GM12892 (cell line): Measurements from ENCODE around the gene MLH3.
"Not testable (repeated sequence)": the region's sequence is repeated elsewhere in the genome, so short reads cannot be mapped to it uniquely, and the experiment has no call there.

ENCODE experiments used
- DNase-seq: peaks from one replicate; pipeline ENCODE4 v3.0.0; 2011; ENCODE audit not compliant: insufficient read length
- FAIRE-seq: peaks from 2 replicates; lab custom pipeline; 2011; peaks lifted over from hg19 to GRCh38; lab: Jason Lieb, UNC
- POLR2A ChIP-seq: IDR thresholded peaks from 2 replicates; pipeline ENCODE4 v1.6.1; 2011; ENCODE audit warnings: low read depth, low read length, control low read depth
- POLR2AphosphoS5 ChIP-seq: IDR thresholded peaks from 2 replicates; pipeline ENCODE4 v1.6.1; 2011; ENCODE audit warnings: low read depth, low read length, control low read depth
- TAF1 ChIP-seq: IDR thresholded peaks from 2 replicates; pipeline ENCODE4 v1.6.1; 2011; ENCODE audit warnings: low read depth, mild to moderate bottlenecking, control low read depth, low read length, borderline replicate concordance

The MLH3 gene

DNA sequence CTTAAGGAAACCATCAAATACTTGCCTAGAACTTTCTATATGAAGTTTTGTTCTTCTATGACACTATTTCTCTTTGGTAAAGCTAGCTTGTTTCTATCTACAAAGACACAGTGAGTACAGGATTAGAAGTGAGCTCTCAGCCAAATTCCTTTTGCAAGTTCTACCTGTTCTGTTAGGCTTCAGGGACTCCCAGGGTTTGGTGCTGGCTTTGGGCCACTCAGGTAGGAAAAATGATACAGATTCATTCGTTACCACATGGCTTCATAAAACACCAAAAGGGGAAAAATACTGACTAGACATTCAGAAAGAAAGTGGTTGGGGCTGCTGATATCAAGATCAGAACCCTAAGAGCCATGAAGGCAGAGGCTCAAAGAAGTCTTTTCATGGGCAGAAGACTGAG is 32.0 kb upstream of the MLH3 start:
- TF ChIP-seq POLR2AphosphoS5 (no peak), TAF1 (no peak), POLR2A (no peak)
- FAIRE-seq (no peak), DNase-seq (no peak)

DNA sequence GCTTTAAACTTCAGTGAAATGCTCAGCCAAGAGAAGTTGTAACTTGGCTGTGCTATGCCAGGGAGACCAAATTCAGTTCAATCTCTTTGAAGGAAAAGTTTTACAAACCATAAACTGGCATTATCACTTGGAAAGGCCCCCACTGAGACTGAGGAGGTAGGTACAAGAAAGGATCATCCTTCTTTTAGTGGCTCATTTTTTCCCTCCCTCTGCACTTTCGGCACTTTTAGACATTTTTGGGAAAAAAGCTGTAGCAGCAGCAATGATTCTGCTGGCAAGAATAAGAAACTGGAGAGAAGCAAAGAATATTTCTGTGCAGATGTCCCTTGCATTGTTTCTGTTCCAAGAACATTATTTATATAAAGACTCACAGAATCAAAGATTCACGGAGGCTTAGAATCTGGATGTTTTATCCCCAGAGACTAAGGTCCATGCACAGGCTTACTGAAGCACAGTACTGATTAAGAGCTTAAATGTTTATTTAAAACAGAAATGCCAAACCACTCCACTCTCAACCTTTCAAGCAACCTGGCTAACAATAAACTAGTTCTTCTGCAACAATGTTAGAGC is 30.5 kb upstream of the MLH3 start:
- no peak for DNase-seq
- FAIRE-seq = no peak
- TF ChIP-seq POLR2AphosphoS5 (no peak), TAF1 (no peak), POLR2A (no peak)

DNA sequence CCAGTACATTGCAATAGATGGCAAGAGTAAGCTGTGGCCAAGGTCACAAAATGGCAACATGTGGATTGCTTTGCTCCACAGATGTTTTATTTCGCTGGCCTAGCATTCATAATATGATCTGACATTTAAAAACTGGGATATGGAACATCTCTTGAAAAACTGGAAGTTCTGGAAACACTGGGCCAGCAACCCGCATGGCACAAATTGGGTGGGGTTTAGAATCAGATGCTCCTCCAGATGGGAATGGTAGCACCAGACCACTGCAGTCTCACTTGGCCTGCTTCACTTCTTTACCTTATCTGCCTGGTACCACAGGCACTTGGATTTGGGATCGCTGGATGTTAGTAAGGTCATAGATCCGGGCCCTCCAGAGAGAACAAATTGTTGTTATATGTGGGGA is 28.3 kb upstream of the MLH3 start:
- TF ChIP-seq POLR2A (no peak), POLR2AphosphoS5 (no peak), TAF1 (no peak)
- FAIRE-seq (no peak), DNase-seq (no peak)

DNA sequence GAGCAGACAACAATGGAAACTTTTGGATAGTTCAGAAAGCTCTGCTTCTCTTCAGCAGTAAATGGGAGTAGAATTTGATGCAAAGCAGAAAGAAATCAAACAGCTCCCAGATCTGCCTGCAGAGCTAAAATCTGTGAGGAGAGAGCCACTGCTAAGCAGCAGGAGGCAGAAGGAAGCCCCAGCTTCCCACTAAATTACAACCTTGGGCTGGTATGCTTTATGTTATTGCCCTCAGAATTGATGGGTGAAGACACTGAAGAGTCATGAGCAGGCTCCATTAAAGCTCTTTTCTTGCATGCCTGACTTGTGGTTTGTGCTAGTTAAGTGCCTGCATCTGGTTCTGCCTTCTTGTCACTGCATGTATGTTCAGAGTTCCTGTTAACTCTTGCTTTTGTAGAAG is 26.5 kb upstream of the MLH3 start:
- no peak for FAIRE-seq
- TF ChIP-seq POLR2AphosphoS5 = no peak
- TF ChIP-seq TAF1 = no peak
- TF ChIP-seq POLR2A = no peak
- no peak for DNase-seq

DNA sequence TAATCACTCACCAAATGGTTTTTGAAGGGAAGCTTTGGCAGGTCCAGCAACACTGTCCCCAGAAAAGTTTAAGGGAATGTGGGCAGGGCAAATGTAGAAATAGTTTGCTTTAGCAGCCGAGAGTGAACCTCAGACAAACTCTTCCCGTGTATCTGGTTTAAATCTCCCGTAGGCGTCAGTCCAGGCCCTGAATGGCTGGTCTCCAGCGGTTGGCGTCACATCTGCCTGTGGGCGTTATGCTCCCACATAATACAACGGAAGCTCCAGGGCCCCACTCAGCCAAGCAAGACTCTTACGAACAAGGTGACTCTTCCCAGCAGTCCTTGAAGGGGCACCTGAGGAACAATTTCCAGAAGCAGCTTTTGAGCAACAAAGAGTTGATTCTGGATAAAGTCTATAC is 19.1 kb upstream of the MLH3 start:
- no peak for FAIRE-seq
- no peak for TF ChIP-seq POLR2AphosphoS5
- no peak for TF ChIP-seq TAF1
- no peak for TF ChIP-seq POLR2A
- DNase-seq = no peak

DNA sequence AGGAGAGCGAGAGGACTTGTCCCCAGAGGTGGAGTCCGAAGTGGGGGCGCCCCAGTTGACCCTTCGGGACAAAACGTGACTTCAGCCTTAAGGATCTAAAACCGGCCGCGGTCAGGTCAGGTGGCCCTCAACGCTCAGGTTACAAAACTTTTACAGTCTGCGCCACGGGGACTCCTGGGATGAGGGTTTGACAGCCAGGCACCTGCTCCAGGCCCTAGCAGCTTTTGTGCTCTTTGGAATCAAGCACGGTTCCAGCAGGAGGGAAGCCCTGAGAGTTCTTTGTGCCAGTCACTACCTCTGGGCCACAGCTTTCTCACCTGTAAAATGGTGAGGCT is 18.5 kb upstream of the MLH3 start:
- no peak for DNase-seq
- FAIRE-seq = no peak
- TF ChIP-seq POLR2AphosphoS5 = no peak
- TF ChIP-seq TAF1 = no peak
- TF ChIP-seq POLR2A = no peak

DNA sequence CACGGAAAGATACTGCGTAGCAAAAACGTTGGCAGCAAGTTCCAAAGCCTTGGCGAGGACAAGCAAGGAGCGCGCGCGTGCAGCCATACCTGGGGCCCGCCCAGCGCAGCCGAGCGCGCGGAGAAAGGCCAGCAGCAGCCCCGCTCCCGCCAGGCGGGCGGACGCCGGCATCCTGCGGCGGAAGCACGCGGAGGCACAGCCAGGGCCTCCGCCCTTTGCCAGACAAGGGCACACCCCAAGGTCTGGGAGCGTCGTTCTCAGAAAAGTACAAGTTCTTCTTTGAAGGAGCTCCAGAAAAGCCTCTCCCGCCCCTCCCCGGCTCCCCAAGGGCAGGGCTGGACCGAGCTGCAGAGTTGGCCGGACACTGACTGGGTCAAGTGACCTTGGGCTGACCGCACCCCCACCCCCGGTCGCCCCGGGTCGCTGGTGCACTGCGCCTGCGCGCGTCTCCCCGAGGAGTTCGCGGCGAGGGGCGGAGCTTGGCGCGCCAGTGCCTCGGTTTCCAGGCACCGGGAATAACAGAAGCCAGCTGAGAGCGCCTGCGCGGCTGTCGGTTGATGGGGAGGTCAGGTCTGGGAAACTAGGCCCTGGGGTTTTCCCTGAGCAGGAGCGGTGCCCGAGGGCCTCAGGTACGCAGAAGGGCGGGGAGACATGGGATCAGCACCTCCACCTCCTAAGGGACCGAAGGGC is 18.0 kb upstream of the MLH3 start, which contains the start of gene ZC2HC1C:
Gene ZC2HC1C, plus strand, starts transcription at position 521 of the 690 bp plus-strand sequence. CDS start 933 bp downstream, outside the sequence.
- TF ChIP-seq POLR2AphosphoS5 (0 out of 2 replicates have a peak, but pooled peaks have one; percentile 42), TAF1 (no peak), POLR2A (peak; percentile 66; the same call in 1 of the 2 replicates)
- DNase-seq = peak; percentile 69
- peak; percentile 93 for FAIRE-seq

DNA sequence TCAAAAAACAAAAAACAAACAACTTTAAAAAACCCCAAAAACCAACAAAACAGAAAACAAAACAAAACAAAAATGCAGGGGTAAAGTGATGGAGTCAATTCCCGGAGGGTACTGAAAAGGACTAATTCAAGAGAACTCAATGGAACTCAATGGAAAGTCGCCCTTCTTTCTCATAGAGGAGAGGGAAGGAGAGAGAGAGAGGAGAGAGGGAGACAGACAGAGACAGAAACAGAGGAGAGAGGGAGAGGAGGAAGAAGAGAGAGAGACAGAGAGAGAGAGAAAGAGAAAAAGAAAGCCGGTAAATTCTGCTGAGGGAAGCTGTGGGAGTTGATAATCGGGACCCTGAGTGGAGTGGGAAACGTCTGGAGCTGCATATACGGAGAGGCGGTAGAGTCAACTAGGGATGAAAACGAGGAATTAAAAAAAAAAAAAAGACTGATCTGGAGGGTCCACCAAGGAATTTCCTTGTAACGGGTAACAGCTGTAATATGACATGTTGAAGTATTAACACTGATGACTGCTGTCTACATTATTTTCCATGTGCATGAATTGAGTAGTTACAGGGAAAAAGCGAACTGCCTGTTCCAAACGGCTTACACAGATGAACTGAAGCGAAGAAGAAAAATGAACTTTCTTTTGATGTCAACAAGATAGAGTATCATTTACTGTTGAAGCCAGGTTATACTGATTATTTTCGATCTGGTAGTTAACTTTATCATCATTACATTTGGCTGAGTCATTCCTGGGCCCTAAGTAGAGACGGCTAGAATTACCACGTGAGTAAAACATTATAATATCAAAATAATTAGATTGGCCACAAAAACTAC is 17.2 kb upstream of the MLH3 start:
- TF ChIP-seq POLR2A = no peak
- TF ChIP-seq TAF1 = no peak
- no peak for TF ChIP-seq POLR2AphosphoS5
- no peak for FAIRE-seq
- no peak for DNase-seq

DNA sequence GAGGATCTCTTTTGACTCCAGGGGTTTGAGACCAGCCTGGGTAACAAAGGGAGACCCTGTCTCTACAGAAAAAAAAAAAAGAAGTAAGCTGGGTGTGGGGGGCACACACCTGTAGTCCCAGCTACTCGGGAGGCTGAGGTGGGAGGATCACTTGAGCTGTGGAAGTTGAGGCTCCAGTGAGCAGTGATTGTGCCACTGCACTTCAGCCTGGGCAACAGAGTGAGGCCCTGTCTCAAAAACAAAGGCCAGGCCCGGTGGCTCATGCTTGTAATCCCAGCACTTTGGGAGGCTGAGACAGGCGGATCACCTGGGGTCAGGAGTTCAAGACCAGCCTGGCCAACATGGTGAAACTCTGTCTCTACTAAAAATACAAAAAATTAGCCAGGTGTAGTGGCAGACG is 16.5 kb upstream of the MLH3 start:
- DNase-seq, FAIRE-seq: not testable (repeated sequence)

DNA sequence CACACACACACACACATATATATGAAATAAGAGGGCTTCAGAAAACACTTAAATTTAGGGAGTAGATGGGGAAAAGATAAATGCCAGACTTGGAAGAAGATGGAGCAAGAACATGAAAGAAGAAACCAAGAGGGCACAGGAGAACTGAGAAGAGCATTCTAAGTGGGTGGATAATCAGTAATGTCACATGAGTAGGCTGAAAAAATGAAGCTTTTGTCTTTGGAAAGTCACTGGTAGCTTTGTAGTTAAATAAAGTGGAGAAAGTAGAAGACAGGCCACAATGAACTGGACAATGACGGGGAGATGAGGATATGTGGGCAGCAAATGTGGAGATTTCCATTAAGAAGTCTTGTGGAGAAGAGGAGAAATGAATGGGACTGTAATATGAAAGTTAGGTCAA is 15.9 kb upstream of the MLH3 start:
- DNase-seq (no peak), FAIRE-seq (no peak)
- TF ChIP-seq POLR2A (no peak), TAF1 (no peak), POLR2AphosphoS5 (no peak)

DNA sequence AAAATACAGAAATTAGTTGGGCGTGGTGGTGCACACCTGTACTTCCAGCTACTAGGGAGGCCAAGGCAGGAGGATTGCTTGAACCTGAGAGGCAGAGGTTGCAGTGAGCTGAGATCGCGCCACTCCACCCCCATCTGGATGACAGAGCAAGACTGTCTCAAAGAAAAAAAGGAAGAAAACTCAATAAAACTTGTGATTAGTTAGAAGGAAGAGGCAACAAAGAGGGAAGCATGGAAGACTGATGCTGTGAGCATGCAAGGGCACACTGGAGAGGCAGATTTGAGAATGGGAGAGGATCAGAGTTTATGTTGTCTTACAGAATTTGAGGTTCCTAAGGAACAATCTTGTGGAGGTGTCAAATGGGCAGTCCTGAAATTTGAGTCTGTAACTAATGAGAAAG is 15.4 kb upstream of the MLH3 start:
- FAIRE-seq (no peak), DNase-seq (no peak)
- TF ChIP-seq TAF1 (no peak), POLR2AphosphoS5 (no peak), POLR2A (no peak)
